Daoy (cell line): Measurements from ENCODE around the gene CADPS. TPM values are rescaled to one million over a fixed set of nuclear protein-coding genes. Genes with fewer than 3 reads are reported as not detected.

Source experiments
- DNase-seq: peaks from one replicate; pipeline ENCODE4 v3.0.0-alpha.2; 2015; ENCODE audit warnings: low read depth
- total RNA-seq: library from RNA; depleted of rRNA; stranded (reverse); fragments of >200 nt; shearing (Covaris generic); gene quantifications from 2 replicates; pipeline ENCODE4 v1.2.3, GENCODE V29; 2014

Gene CADPS
- total RNA-seq, 1 experiment from 2014 or later, result not detected

DNA sequence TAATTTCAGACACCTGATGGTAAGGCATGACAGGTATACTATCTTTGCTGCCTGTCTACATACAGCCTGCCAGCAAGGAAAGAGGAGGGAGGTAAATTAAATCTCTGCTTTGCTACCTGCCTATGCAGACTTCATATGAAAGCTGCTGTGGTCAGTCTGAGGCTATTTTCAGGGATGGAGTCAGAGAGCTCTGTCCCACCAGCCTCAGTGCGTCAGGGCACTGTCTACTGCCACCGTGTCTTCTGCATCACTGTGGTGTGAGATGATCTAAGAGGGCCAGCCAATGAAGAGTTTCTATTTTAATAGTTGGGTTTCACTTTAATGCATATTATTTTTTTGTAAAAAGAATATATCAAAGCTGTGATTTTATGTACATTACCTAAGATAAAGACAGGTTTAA is 125.6 kb downstream of the CADPS start:
- DNase-seq, result no peak

- no peak for DNase-seq
Measured at GRCh38 chr3:62749130-62749529, 126.1 kb downstream of the CADPS start.

DNA sequence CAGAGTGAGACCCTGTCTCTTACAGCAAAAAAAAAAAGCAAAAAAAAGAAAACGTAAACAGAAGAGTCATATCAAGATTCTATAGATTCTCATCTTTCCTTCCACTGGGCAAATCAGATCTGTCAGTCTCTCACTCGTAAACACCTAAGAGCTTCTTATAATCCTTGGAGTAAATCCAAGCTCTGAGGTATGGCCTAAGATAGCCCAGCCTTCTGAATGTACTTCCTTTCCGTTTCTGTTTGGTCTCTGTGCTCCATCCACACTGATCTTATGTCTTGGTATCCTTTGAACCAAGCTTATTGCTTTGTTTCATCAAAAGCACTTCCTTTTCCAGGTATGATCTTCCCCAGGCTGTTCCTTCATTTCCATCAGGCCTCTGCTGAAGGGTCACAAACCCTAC is 137.8 kb downstream of the CADPS start:
- DNase-seq, result no peak

- no peak for DNase-seq
Measured at GRCh38 chr3:62735510-62735909, 139.7 kb downstream of the CADPS start.

DNA sequence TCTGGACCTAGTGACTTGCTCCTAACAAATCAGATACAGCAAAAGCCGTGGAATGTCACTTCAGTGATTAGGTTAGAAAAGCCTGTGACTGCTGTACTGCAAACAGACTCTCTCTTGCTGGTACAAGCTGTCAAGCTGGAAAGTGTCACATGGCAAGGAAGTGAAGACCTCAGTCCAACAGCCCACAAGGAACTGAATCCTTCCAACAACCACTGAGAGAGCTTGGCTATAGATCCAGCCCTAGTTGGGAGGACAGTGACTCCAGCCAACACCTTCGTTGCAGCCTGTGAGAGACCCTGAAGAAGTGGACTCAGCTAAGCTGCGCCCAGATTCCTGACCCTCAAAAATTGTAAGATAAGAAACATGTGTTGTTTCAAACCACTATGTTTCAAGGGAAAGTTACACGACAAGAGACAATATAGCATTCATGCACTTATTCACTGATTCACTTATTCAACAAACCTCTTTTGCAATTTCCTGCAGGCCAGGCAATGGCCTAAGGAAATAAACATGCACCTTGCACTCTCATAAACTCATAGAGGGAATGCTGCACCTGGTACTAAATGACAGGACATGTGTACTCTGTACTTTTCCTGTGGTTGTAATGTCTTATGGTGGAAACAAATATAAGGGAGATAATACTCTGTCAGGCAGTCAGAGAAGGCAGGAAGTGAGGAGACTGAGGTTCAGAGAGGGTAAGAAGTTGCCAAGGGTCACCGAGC is 142.9 kb downstream of the CADPS start:
- DNase-seq, result no peak

DNA sequence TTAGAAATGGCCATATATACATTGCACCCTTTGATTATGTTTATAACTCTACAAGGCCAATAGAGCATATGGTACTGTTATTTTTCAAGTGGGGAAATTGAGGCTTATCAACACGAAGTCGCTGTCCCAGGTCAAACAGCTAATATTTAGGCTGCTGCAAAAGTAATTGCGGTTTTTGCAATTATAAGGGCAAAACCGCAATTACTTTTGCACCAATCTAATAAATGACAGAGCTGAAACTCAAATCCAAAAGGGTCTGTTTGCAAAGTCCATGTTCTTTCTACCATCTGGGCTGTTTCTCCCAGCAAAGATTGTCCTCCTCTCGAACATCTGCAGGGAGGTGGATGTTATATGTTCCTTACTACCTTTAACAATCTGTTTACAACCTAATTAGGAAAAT is 147.2 kb downstream of the CADPS start:
- no peak for DNase-seq

DNA sequence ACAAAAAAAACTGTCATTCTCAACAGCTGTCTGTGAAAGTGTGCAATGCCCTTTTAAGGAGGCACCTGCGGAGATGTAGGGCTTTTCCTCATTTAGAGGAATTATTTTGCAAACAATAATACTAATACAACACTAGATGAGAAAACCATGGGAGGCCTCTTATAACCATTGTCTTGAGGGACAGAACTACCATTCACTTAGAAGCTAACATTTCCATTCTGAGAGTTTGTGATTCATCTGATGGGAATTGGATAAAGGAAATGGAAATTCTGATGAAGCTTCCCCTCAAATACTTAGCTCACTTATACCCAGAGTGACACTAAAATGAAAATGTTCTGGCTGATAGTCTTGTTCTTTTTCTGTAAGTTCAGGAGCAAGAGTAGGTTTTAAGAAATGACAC is 147.7 kb downstream of the CADPS start:
- DNase-seq, result peak; percentile 2

DNA sequence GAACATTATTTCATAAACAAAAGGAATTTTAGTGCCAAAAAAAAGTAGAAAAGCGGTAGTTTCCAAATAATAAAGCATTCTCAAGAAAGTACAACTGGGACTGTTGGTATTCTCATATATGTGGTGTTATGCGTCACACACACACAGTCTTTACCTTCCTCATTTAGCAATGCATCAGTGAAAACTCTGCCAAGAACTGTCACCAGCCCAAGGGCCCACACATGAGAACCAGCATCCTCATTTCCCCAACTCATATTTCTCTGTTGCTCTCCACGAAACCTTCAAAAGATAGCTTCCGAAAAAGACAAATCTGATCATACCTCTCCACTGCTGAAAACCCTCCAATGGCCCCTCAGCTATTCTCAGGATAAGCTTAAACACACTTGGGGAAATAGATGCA is 150.7 kb downstream of the CADPS start:
- no peak for DNase-seq

DNA sequence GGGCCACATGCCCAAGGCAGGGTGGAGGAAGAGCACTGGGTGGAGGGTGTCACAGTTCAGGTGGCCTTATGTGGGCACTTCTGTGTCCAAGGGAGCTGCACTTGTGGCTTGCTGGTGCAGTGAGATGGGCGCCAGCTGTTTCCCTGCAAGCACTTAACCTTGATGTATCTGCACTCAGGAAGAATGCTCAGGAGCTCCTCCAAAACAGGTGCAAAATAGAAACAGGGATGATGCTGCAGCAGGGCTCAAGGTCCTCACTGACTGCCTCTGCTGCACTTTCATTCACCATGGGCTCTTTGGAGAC is 151.3 kb downstream of the CADPS start:
- DNase-seq, result no peak

DNA sequence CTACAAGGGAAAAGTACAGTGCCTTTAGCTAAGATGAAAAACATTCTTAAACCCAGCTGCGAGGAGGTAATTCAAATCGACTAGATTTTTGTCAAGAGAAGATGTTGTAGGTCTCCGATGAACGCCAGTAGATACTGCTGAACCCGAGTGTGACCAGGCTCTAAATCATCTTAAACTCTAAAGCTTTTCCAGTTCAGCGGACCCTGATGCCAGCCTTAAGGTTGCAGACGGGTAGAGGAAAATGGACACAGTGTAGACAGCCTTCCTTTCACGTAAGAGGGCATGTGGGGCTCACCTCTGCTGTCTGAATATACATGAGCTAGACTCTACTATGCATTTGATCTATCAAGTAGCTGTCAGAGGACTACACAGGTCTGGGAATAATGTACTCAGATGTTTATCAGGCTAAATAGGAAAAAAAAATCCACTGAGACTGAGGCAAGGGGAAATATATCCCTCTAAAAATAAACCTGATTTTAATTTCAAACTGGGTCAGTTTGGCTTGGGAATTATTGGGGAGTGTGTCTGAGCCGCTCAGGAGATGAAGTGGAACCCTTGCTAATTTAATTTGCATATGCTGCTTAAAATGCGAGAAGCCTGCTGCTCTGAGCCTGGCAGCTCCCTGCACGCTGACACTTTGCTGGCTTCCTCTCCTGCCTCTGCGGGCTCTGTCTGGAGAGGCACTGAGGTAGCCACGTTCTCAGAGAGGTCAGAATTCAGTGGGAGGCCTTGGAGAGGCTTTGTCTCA is 151.9 kb downstream of the CADPS start:
- DNase-seq, result no peak

DNA sequence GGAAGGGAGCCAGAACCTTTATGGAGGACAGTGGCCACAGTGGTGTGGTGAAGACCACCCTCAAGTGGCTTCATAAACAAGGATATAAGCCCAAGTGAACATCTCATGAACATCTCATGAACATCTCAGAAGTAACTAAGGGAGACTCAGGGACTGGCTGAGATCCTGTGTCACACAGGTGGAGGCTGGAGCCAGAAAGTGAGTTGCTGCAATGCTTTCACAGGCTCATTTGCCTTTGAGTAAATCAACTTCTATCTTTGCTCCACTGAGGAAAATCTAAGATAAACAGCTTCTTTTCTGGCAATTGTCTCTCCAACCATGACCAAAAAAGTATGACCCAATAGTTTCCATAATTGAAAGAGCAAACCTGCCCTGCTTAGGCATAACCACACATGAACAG is 152.9 kb downstream of the CADPS start:
- no peak for DNase-seq

- peak; percentile 32 for DNase-seq
Measured at GRCh38 chr3:62718515-62719320, 156.5 kb downstream of the CADPS start.

GRCh38 chr3:62718011-62718410 is 157.2 kb downstream of the CADPS start:
- no peak for DNase-seq

DNA sequence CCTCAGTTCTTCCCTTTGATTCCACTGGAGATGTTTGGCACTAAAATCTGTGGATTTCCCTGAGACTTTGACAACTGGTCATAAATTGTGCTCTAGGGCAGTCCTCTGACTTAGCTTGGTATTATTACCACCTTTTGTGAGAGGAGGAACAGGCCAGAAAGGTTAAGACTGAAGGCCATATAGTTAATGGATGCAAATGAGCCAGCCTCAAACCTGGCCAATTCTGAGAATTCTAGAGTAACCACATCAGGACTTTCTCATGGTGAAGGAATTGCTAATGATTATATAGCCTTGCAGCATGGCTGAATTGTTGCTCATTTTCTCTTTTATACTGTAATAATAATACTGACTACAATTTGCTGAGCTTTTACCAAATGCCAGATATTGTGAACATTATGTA is 162.5 kb downstream of the CADPS start:
- no peak for DNase-seq

- no peak for DNase-seq
Measured at GRCh38 chr3:62710751-62711150, 164.5 kb downstream of the CADPS start.

DNA sequence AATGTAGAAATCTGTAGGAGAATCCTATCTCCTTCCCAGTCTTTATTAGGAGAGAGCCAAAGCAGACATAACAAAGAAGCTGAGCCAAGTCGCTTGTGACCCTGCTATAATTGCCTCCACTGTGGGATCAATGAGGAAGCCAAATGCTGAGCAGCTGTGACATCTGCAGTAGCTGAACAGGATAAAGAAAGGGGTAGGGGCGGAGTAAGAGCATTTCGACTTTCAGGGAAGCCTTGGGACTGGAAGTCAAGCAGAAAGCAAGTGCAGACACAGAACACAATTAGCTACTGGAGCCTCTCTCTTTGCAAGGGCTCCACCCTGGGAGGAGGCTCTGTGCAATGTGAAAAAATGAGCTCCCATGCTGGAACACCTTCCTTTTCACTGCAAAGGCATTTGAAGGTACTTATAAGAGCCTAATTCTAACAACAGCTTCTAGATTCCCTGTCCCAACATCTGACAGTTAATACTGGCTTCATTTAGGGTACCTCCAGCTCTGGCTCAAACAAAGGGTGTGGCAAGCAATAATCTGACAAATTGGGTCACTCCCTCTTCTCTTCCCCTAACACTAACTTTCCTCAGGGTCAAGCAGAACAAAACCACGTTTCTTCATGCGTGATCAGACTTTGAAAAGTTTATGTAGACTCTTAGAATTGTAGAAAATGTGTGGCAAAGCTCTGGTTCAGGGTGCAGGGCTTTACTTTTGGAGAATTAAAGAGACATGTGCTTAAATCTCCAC is 166.4 kb downstream of the CADPS start:
- DNase-seq, result no peak

GRCh38 chr3:62705721-62706120 is 169.5 kb downstream of the CADPS start:
- no peak for DNase-seq

- DNase-seq, result no peak
Measured at GRCh38 chr3:62703451-62704167, 171.6 kb downstream of the CADPS start.

- DNase-seq, result no peak
Measured at GRCh38 chr3:62700357-62700756, 174.9 kb downstream of the CADPS start.

DNA sequence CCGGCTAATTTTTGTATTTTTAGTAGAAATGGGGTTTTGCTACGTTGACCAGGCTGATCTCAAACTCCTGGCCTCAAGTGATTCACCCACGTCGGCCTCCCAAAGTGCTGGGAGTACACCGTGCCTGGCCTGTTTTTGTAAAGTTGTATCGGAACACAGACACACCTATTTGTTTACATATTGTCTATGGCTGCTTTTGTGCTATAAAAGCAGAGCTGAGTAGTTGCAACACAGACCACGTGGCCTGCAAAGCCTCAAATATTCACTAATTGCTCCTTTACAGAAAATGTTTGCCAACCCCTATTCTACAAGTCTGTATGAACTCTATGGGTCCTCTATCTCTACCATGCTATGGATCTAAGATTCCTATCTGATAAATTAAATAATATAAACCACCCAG is 175.5 kb downstream of the CADPS start:
- no peak for DNase-seq

GRCh38 chr3:62696011-62696410 is 179.2 kb downstream of the CADPS start:
- DNase-seq, result no peak

DNA sequence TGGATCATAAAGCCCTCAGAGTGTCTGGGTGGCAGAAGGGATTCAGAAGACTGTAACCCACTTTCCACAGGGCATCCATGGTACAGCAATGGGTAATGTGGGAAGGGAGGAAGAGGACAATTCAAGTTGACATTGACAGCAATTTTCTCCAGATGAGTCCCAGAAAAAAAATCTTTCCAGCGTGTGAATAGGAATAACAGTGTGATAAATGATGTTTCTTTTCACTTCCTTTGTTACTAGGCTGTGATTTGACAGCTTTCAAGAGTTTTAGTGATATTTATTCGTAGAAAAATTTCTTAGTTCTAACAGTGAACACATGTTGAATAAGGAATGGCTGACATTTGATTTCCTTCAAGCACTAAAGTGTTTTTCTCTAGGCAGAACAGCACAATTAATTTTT is 186.4 kb downstream of the CADPS start:
- DNase-seq, result no peak
